Eye (tissue), 1 donor: ENCODE data around the gene PYGO2.

Experiments
- DNase-seq: peaks from one replicate; pipeline ENCODE4 v3.0.0-alpha.2; 2015

The PYGO2 gene, protein sequence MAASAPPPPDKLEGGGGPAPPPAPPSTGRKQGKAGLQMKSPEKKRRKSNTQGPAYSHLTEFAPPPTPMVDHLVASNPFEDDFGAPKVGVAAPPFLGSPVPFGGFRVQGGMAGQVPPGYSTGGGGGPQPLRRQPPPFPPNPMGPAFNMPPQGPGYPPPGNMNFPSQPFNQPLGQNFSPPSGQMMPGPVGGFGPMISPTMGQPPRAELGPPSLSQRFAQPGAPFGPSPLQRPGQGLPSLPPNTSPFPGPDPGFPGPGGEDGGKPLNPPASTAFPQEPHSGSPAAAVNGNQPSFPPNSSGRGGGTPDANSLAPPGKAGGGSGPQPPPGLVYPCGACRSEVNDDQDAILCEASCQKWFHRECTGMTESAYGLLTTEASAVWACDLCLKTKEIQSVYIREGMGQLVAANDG

DNA sequence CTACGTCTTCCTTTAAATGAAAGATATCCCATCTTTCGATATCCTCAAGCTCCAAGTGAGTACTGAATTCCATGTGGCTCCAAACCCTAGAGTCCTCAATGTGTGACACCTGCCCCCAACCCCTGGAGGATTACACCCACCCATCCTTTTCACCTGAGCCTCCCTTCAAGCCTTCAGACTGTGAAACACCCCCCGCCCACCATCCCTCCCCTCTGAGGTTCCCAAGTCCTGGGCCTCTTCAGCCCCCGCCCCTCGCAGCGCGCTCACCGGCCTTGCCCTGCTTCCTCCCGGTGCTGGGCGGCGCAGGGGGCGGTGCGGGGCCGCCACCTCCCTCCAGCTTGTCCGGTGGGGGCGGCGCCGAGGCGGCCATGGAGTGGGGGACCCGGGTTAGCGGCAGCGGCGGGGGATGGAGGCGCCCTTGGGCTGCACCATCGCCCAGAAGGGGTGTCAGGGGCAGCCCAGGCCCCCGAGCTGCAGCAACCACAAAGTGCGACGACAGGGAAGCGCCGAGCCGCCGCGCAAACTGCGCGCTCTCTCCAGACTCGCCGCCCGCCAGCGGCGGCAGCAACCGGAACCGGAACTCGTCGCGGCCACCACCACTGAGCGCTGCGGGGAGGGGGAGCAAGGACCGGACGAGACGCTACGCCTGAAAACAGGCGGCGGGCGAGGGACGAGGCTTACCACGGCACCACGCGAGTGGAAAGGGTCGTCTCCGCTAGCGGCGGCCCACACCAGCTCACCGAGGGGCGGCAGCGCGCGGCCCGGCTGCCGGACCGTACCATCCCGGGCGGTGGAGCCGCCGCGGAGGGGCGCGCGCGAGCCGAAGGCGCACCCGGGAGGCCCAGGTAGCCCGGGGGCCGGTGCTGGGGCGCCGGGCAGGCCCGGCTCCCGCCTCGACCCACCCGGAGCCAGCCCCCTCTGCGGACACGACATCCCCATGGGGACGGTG lies at the start of gene PYGO2:
Gene PYGO2 (minus strand): TSS at position 576 of the 949 bp plus-strand sequence. CDS start 206 bp downstream, at position 370.
- DNase-seq: peak; percentile 94

DNA sequence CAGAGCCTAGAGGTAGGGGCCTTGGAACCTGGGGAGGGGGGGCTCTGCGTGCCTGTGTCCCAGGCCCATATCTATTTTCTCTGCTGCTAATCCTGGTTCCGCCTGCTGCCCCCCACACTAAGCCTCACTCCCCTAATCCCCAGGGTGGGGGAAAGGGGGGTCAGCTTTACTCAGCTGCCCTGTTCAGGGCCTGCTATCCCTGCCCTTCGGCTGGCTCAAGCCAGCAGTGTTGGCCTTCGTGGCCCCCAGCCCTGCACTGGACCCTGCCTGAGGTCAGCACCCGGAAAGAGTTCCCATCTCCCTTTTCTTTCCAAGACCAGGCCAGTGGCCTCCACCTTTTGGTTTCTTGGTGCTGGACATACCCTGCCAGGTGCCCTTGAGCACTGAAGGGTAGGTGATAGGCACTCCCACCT lies 49.4 kb upstream of the PYGO2 start:
- DNase-seq: no peak

DNA sequence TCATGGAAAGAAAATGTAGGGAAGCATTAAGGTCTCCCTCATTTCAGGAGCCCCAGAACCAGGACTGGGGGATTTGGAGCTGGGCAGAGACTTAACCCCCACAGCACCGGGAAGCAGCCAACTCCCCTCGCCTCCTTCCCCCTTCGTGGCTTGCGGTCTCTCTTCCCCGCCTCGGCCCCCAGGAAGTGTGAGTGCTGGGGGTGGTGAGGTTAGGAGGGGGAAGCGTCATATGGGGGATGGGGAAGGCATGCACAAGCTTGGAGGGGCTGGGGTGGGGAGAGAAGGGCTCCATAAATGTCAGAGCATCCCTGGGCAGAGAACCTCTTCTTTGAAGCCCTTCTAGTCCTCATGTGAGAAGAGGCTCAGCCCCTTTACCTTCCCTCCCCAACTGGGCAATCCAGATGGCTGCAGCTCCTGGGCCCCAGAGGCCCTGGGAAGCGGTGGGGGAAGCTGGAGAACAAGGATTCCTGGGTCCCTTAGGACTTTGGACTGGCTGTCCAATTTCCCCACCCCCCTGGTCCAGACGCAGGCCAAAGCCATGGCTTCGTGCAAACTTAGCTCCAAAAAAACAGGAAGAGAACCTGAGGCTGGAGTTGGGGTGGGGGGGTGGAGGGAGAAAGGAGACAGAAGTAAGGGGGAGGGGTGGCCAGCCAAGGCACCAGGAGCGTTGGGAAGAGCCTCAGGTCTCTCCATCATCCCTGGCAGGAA lies 48.8 kb upstream of the PYGO2 start:
- no peak for DNase-seq

DNA sequence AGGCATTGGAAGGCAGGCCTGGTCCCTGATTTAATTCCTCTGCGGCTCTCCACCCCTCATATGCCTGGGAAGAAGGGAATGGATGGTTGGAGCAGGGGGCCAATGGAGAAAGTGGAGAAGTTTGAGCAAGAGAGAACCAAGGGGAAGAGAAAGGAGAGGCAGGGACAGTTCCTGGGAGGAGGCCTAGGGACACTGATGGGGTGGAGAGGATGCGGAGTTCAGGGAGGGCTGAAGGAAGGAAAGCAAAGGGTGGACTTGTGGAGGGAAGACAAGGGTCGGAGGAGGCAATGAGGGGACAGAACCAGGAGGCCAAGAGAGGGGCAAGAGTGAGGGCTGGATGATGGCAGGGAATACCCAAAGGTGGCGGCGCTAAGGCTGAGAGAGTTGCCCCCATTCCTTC lies 48.2 kb upstream of the PYGO2 start:
- no peak for DNase-seq

DNA sequence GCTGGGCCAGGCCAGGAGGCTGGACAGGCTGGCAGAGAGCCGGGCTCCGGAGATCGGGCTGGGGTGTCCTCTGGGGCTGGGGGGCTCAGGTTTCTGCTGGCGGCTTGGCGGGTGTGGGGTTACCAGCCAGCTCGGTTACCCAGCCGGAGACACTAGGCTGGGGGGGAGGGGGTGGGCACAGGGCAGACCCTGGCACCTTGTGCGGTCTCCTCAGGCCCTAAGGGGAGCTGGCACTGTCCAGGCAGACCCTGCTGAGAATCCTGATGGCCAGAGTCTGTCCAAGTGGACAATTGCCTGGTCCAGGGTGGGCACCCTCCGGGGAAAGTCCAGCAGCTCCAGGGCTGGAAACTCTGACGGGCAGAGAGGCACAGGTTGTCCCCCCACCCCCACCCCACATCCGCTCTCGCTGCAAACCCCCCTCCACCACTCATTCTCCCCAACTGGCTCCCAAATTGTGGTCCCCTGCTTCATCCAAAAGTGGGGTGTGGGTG lies 47.7 kb upstream of the PYGO2 start:
- no peak for DNase-seq

DNA sequence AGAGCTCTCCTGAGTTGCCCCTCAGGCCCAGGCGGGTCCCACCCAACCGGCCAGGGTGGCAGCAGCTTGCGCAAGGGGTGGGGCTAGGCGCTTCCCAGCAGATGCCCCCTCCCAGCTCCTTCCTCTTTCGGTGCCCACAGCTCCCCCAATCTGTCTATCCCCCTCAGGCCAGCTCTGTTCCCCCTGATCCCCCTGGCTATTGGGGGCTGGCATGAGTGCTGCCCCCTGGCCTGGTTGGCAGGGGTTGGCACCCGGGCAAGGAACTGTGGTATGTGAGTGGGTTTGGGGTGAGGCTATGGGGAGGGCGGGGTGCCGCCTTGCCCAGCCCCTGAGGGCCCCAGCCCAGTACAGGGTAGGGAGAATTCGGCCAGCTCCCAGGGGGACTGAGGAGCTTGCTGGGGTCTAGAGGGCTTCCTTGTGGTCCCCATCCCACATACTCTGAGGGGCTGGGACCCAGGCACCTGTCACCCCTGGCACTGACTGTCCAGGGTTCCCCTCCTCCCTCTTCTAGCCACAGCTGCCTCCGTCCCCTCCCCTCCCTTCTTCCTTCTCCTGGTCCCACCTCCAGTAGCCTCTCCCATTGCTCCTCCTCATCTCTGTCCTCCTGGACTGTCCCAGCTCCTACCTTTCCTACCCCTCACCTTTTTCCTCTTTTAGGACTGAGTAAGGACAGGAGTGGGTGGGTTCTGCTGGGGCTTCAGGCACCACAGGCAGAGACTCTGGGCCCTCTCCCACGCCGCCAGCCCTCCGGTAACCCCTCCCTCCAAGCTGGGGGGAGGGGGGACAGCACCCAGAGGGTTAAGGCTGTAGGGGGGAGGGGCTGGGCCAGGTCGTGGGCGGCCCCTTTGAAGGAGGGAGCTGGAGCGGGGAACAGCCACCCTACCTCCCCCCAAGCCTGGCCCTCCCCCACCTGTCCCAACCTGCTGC lies 46.7 kb upstream of the PYGO2 start:
- no peak for DNase-seq

DNA sequence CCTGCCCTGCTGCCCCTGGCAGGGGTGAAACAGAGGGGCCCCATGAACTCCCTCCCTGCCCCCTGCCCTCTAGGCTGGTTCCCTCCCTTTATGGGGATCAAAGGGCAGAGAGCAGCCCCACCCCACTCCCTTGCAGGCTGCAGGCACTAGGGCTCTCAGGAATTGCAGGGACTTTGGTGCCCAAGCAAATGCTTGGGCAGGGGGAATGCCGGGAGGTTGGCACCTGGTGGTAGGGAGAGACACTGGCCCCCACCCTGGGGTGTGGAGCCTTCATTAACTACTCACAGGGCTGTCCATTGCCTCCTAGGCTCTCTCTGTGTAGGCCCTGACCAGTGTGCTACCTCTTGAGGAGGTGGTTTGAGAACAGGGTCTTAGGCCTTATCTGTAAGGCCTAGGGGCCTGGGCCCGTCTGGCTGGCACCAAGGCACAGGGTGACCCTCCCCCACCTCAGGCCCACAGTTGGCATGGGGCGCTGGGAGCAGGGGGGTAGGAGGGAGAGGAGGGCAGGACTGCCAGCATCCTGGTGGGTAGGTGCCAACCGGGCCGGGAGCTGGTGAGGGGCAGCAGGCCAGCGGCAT lies 45.8 kb upstream of the PYGO2 start:
- DNase-seq: no peak

DNA sequence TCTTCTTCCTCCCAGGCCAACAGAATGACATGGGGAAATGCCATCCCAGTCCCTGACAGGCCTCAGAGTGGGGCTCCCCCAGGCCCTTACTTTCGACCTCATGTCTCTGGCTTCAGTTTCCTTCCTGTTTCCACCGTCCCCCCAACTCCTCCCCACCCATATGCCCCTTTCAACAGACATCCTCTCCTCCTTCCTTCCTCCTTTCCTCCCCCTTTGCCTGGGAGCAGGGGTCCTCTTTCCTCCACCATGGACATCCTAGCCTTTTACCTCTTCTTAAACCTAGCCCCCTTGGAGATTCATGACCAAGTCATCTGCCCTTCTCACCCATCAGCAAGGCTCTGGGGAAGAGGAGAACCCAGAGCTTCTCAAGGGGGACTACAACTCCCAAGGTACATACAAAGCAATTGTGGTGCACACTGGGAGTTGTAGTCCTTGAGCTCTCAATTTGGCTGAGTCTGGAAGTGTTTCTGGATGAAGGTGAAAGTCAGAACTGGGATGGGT lies 45.1 kb upstream of the PYGO2 start:
- peak; percentile 68 for DNase-seq

DNA sequence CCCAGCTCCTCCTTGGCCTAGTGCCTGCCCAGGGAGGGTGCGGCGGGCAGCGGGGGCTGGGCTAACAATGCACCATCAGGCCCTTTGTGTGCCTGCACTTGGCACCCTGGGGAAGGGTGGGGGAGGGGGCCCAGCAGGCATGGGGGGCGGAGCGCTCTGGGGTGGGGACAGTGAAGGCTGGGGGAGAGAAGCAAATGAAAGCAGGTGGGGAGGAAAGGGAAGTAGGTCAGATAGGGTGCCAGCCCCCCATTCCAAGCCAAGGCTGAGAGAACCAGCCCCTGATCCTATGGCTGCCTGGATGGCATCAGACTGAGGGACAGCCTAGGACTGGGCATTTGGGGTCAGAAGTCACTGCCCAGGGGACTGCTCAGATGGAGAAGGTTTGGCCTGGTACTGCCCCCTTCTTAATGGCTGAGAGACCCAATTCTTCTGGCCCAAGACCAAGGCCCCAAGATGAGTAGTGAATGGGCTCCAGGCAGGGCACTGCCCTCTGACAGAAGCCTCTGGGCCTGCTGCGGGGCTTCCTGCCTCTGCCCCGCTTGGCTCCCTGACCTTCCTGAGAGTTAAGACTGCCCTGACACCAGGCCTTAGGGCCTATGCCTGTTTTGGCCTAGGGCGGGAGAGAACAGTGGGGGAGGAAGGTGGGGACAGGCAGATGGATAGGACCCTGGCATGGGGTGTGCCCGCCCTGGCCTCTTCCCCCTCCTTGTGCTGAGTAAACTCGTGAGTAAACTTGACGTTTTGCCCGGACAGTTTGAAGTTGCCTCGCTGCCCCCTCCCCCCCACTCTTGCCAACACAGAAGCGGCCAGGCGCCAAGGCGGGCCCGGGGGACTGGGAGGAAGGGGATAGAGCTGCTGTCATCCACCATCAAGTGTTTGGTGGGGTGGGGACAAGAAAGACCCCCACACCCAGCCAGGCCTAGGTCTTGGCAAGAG lies 43.8 kb upstream of the PYGO2 start:
- no peak for DNase-seq

DNA sequence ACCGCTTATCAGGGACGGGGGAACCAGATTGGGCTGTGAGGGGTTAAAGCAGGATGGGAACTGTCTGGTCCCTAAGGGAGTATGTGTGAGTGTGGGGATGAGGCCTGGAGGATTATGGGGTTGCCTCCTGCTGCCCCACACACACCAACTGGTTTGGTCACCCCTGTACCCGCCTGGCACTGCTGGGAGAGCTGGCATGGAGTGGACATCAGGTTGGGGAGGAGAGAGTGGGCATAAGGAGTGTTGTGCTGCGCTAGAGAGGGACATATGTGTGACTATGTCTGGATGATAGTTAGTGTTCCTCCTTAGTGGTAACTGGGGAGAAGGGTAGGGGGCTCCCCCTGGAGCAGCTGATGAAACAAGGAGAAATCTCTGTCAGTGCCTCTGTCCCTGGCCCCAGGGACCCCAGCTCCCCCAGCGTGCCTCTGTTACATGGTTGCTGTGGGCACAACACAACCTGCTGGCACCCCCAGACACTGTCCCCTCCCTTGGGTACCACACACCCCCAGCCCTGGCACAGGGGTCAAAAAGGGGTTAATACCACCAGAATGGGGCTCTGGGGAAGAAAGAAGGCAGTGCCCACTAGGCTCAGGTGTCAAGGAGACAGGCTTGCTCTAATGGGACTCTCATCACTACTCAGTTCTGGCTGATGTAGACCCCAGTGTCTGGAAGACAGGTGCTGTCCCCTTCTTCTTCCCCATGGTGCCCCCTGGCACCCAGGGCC lies 42.9 kb upstream of the PYGO2 start:
- no peak for DNase-seq

DNA sequence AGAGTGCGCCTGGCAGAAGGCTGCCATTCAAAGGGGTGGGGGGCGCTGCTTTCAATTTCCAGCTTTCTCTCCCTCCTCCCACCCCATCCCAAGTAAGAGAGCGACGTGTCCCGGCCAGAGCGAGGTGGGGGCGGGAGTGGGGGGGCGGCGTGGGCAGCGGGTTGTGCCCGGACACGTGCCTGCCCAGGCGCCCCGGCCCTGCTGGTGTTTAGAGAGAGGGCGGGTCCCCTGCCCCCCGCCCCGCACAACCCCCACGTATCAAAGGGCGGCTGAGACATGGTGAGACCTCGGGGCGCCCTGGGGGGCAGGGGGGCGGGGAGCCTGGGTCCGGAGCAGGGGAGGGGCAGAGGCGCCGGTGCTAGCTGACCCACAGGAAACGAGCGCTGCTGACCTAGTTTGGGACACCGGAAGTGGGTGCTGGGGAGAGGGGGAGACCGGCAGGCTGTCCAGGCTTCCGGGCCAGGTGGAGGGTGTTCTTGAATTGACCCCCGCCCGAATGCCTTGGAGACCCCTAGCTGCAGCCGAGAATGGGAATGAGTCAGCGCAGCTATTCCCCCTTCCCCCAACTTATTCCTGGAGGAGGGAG lies 42.3 kb upstream of the PYGO2 start:
- peak; percentile 69 for DNase-seq

DNA sequence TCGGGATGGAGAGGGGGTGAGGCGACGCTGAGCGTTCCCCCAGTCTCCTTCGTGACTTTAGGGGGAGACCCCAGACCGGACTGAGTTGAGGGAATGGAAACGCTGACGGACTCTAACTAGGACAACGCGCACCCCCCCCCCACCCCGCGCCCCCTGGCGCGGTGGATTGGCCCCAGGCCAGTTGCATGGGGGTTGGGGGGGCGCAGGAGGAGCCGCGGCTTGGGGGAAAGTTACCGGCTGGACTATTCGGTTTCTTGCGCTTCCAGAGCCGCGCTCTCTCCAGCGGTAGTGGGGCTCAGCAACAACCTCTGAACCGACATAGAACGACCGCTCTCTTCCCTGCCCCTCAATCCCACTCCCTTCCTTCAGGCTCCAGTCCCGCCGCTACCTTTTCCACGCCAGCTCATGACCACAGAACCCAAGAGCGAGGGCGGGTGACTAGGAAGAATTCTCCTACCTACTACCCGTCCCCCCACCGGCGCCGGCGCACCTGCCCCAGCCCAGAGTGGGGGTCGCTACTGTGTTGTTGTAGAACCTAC lies 41.7 kb upstream of the PYGO2 start:
- peak; percentile 73 for DNase-seq

DNA sequence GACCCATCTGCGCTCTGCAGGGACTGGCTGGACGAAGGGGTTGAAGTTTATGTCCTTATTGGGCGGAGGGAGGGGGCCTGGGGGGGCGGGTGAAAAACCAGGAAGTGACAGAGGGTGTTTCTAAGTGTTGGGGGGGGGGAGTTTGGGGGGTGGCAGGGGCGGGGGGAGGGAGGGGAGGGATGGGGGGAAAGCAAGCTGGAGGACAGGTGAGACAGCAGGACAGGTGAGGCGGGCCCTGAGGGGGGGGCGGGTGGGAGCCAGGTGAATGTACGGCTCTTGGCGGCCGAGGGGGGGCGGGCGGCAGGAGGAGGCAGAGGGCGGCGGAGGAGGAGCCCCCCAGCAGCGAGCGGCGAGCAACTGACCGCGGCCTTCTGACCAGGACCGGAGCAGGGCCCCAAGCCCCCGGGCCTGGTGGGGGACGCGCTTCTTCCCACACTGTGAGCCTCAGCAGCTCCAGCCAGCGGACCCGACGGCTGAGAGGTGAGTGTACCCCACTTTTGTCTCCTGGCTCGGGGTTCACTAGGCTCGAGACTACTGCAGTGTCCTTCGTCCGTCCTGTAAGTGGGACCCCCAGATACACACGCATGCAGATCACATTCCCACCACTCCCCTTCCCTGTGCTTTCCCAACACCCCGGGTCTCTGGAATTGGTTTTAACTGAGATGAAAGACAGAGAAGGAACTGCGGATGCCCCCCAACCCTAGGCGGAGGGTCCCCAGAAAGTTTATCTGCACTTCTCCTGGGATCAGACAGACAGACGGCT lies 41.1 kb upstream of the PYGO2 start, which contains the start of gene ZBTB7B:
Gene ZBTB7B (plus strand): TSS at position 339 of the 763 bp plus-strand sequence. CDS start 11,859 bp downstream, outside the sequence.
- peak; percentile 74 for DNase-seq

DNA sequence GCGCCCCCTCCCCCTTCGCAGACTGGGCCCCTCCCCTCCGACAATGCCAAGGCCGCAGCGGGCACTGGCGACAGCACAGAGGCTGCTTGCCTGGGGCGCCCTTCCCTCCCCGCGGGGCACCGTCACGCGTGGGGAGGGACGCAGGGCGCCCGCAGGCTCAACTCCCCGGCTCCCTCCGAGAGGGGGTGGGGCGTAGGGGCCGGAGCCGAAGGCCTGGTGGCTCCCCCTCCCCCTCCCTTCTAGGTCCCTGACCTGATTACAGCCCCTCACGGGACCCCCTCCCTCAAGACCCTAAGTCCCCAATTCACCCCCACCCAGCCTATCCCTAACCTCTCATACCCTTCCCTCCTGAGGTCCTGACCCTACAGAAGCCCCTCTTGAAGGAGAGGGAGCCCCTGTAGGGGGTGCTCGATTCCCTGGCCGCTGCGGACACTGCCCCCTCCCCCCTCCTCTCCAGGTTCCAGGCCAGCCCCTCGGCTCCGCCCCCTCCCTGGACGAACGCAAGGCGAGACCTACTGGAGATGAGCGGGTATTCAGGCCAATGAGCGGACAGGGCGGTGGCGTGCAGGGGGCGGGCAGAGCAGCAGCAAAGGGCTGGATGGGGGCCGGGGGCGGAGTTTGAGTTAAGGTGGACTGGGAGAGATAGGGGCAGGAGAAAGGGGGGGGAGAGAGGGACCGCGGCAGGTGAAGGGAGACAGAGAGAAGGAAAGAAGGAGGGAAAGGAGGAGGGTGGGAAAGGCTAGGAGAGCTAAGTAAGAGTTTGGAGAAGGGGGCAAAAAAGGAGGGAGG lies 40.3 kb upstream of the PYGO2 start:
- peak; percentile 99 for DNase-seq

DNA sequence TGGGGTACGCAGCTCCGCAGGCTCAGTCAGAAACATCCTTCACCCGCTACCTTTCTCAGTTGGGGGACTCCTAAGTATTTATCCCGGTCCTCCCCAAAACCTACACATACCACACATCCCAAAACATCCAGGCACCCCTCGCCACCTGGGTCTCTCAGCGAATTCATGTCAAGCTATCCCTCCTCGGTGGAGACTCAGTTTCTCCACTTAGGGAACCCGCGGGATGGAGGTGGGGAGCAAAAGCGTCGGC lies 39.8 kb upstream of the PYGO2 start:
- no peak for DNase-seq

DNA sequence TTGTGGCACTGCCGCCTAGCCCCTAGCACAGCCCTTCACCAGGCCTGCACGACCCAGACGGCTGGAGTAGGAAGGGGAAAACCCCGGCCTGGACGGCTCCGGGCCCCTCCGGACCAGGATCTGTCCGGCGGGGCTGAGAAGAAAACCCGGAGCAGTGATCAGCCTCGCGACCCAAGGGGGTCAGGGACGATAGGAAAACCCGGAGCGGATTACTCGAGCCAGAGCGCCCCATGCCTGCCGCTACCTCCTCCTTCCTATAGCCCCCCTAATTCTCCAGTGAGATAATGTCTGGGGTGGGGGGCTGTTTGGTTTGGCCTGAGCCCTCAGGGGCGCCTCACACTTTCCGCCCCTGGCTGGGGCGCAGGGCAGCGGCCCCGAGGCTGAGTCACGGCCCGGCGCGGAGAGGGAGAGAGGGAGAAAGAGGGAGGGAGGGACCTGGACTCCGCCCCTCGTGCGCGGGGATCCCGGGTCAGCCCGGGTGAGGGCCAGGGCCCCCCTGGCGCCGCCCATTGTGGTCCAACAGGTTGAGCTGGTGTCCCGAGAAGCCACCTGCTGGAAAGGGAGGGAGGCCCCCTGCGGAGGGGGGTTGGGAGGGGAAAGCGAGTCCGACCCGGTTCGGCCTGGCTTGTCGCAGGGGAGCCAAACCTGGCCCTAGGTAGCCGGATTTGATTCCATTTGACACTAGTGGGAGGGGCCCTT lies 39.3 kb upstream of the PYGO2 start:
- peak; percentile 98 for DNase-seq

DNA sequence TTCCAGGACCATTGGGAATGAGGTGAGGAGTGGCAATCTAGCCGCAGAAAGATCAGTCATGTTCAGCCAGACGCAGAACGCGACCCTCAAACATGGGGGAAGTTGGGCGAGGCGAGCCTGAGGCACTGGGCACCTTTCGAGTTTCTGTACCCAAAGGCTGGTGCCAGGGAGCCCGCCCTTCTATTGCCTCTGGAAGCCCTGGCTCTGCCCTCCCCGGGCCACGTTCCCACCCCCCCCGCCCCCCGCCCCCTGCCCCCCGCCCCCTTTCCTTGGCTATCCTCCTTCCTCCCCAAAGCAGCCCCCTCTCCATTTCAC lies 38.8 kb upstream of the PYGO2 start:
- peak; percentile 78 for DNase-seq
